ENCODE results near the gene LDLRAD4.
"Not testable (repeated sequence)": the region's sequence is repeated elsewhere in the genome, so short reads cannot be mapped to it uniquely, and the experiment has no call there.

Gene LDLRAD4

DNA sequence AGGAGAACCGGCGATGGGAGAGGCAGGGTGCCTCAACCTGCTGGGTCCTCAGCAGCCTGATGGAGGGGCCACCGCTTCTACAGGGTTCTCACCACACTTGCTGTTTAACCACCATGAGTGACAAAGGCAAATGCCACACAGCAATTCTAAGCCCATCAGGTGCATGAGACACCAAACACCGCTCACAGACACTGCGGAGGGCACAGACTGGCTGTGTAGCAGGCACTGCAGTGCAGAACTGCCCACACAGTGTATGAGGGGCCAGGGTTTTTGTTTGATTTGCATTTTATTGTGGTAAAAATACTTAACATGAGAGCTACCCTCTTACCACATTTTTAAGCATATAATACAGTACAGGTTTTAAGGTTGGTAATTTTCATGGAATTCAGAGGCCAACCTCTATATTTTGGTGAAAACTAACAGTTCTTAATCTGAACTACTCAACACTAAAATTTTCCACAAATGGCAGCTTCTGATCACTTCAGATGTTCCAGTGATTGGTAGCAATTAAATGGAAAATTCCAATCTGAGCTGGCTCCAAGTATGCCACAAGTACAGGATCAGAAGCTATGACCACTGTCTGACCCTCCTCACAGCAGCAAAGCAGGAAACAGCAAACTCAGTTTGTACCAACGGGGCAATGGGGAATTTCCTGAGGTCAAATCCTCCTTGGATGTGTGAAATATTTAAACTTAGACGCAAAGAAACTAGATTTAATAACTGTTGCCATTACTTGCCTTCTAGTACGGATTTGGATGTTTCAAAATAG is 440.1 kb downstream of the LDLRAD4 start:
- no peak for DNase-seq

DNA sequence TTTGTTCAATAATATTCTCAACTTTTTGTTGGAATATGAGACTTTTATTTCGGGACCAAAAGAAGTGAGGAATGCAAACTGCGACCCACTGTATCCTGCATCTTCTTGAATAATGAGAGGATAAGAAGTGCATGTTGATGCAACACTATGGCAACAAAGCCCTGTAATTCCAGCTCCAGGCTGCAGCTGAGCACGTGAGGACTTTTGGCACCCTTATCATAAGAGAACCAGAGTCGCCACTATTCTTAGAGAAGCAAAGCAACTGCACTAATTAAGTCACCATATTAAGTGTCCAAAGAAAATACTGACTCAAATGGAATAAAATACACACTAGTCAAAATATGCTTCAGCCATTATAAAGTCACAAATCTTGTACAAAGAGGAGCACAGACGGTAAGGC is 441.9 kb downstream of the LDLRAD4 start:
- no peak for DNase-seq

DNA sequence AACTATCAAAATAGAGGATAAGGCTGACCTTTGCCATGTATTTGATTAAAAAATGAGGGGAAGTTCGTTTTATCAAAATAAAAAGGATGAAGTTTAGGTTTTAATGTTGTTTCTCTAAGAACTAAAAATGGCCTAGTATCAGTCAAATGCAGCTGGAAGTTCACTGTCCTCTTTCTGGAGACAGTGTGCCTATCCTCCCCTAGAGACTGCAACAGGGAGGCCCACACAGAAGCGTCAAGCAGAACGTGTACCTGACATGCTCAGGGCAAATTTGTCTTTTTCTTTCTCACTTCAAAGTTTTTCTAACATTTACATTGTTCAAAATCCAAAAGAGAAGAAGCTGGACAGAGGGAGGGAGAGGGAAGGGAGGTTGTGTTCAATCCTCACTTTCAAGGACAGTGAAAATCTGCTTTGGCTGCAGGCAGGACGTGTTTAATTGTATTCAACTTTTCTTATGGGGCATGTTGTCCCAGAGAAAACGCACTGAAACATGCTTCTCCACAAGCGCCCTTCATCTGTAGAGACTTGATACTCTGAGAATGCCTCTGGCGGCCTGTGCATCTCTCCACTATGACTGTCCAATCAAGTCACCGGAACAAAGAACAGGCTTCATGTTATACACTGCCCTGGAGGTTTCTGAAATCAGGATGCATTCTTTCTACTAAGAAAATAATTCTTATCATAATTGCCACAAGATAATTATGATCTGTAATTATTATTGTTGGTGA is 442.7 kb downstream of the LDLRAD4 start:
- no peak for DNase-seq

DNA sequence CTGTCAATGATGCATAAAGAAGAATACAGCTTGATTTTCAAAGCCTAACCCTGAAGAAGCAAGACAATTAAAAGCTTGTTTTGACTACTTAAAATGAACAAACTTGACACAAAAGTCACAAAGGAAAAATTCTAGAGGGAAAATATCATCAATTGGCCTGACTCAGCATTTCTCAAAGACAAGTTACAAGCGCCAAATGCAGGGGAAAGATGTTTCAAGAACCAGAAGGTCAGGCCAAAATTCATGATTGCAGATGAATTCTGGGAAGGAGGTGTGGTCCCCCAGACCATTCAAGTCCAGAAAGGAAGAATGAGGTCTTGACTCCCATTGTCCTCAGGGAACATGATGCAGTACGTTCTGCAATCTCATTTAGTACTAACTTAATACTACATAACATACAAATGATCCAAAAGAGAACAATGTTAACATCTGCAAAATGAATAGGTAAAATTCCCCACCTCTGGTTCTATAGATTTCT is 443.3 kb downstream of the LDLRAD4 start:
- DNase-seq, result no peak

DNA sequence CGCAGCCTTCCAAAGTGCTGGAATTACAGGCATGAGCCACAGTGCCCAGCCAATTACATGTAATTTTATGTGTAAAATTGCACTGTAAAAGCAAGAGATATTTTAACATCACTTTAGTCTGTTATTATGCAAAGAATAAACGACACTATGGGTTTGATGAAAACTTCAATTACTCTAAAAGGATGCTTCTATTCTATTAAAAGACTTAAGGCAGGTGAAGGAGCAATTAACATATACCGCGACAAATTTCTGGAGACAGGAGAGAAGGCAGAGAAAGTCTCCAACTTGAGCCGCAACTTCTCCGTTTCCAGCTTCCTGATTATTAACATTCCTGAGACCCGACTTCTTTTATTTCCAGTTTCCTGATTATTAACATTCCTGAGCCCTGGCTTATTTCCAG is 454.1 kb downstream of the LDLRAD4 start:
- no peak for DNase-seq

DNA sequence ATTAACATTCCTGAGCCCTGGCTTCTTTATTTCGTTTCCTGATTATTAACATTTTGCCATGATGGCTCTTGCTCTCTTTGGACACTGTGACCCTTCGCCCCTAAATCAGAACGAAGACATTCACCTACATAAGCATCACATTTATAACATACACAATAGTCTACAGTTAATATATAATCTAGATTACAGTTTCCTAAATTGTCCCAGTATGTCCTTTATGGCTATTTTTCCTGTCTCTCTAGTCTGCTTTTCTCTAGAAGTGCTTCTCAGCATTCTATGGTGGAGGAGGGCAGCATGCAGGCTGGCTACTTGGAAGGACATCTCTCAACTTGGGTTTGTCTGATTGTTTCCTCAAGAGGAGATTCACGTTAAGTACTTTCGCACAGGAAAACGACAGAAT is 457.9 kb downstream of the LDLRAD4 start:
- no peak for DNase-seq

DNA sequence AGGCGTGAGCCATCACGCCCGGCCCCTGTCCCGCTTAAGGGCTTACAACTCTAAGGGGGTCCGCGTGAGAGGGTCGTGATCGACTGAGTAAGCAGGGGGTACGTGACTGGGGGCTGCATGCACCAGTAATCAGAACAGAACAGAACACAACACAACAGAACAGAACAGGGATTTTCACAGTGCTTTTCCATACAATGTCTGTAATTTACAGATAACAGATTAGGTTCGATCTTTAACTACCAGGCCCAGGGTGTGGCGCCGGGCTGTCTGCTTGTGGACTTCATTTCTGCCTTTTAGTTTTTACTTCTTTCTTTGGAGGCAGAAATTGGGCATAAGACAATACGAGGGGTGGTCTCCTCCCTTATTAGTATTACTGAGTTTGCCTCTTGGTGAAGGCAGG is 458.8 kb downstream of the LDLRAD4 start:
- DNase-seq, result not testable (repeated sequence)

DNA sequence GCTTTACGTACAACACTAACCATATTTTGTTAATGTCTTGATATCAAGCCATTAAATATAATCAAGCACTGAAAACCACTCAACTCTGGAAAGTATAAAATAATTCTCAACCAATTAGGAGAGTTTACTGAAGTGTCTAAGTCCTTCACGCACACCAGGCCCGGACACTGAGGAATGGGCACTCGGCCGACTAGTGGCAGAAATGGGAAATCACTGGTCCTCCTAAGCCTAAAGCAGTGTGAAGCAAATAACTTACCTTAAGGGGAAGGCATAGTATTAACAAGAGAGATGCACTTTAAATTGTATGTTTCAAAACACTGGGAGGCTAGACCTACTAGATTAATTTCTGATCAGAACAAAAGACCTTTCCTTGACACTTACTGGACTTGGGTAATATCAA is 462.1 kb downstream of the LDLRAD4 start:
- no peak for DNase-seq

DNA sequence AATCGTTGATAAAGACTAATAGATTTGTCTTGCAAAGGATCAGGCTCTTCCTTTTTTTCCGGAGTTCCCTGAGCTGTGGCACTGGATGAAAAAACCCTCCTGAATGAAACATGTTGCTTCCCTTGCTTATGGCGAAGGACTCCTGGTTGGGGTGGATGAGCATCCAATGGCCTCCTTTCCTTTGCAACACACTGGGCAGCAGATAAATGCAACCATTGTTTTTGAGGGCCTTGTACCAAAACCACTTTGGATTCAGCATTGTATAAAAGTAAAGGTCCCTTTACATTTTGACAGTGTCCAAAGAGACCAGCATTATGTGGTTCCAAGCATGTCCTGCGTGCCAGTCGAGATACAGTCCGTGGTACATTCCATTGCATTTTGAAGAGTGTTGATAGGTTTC is 463.1 kb downstream of the LDLRAD4 start:
- no peak for DNase-seq

DNA sequence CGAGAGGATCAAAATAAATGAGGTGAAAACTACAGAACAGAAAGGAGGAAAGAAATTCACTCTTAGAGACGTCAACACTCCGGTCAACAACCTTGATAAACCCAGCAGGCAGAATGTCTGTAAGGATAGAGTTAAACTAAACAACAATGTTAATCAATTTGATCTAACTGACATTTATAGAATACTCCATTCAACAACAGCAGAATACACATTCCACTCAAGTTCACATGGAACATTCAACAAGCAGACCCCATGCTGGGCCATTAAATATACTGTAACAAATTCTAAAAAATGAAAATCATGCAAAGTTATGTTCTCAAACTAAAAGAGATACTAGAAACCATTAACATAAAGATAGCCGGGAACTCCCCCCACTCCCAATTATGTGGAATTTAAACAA is 466.0 kb downstream of the LDLRAD4 start:
- DNase-seq, result no peak

DNA sequence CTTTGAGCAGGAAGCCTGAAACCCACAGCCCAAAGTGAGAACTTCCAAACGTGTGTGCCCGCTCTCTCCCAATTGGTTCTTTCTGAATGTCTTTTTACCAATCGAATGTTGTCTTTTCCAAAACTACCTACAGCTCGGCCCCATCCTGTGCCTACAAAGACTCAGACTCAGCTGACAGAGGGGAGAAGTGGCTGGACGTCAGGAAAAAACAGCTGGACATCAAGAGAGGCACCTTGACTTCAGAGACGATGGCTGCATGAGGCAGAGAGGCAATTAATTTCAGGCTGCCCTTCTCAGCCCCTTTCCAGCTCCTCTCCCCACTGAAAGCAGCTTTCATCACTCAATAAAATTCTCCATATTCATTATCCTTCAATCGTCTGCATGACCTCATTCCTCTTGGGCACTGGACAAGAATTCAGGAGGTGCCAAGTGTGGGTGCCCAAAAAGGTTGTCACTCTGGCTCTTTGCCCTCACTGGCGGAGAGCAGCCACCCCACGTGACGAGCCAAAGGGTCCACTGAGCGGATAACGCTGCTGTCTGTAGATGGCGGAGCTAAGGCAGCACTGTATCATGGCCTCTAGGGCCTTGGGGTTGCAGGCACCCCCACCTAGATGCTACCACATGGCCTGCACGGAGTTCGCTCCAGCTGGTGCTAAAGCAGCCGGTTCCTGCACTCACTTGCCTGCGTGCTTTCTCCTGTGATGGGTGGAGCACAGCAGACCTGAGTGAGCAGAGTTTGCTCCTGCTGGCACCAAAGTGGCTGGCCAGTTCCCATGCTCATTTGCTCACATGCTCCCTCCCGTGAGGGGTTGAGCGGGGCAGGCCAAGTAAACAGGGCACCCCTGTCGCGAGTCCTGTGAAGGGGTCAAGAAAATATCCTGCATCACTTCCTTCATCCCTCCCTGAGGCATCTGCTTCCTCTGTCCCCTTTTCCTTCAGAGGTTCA is 469.9 kb downstream of the LDLRAD4 start:
- DNase-seq, result no peak

DNA sequence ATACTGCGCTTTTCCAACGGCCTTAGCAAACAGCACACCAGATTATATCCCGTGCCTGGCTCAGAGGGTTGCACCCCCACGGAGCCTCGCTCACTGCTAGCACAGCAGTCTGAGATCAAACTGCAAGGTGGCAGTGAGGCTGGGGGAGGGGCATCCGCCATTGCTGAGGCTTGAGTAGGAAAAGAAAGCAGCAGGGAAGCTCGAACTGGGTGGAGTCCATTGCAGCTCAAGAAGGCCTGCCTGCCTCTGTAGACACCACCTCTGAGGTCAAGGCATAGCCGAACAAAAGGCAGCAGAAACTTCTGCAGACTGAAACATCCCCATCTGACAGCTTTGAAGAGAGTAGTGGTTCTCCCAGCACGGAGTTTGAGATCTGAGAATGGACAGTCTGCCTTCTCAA is 471.5 kb downstream of the LDLRAD4 start:
- not testable (repeated sequence) for DNase-seq

DNA sequence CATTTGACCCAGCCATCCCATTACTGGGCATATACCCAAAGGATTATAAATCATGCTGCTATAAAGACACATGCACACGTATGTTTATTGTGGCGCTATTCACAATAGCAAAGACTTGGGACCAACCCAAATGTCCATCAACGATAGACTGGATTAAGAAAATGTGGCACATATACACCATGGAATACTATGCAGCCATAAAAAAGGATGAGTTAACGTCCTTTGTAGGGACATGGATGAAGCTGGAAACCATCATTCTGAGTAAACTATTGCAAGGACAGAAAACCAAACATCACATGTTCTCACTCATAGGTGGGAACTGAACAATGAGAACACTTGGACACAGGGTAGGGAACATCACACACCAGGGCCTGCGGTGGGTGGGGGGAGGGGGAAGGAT is 476.8 kb downstream of the LDLRAD4 start:
- DNase-seq, result not testable (repeated sequence)

DNA sequence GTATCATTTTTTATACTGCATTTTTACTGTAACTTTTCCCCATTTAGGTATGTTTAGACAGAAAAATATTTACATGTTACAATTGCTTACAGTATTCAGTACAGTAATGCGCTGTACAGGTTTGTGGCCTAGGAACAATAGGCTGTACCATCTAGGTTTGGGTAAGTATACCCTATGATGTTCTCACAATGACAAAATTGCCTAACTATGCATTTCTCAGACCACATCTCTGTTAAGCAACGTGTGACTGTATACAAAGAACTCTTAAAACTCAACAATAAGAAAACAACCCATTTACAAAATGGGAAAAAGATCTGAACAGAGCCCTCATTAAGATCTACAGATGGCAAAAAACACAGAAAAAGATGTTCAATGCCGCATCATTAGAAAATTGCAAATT is 478.4 kb downstream of the LDLRAD4 start:
- DNase-seq, result no peak

DNA sequence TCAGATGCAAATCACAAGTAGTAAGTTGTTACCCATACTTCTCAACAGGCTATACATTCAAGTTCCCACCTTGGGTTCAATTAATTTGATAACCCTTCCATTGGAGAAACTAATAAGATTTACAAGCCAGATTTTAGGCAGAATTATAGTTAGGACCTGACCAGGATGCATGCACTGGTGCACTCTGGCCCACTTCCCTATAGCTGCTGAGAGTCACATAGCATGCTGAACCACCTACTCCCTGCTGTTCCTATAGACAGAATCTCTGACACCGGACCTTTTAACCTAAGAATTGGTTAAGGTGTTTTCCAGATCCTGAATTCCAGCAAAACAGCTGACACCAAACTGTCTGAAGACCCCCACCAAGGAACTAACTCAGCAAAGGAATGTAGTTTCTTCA is 481.6 kb downstream of the LDLRAD4 start:
- DNase-seq, result no peak

Data from SHP77 treated with DMSO at 0.1 percent for 48 hours (cell line).